Measurements from ENCODE around the gene FOXC1.

DNA sequence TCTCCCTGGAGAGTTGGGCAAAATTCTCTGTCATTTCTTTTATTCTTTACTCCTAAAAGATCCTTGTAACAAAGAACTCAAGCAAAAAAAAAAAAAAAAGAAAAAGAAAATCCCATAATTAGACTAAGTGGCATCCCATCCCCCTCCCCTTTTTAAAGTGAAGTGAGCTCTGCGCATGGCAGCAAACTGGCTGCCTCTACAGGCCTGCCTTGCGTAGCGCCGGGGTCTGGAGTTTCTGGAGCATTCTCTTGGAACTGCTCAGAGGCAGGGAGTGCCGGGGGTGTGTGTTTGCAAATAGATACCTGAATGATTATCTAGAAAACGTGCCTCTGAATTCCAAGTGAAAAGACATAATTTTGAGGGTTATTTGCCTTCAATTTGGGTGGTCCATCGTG lies 48.1 kb downstream of the FOXC1 start:
- TF ChIP-seq, protein P1, sequence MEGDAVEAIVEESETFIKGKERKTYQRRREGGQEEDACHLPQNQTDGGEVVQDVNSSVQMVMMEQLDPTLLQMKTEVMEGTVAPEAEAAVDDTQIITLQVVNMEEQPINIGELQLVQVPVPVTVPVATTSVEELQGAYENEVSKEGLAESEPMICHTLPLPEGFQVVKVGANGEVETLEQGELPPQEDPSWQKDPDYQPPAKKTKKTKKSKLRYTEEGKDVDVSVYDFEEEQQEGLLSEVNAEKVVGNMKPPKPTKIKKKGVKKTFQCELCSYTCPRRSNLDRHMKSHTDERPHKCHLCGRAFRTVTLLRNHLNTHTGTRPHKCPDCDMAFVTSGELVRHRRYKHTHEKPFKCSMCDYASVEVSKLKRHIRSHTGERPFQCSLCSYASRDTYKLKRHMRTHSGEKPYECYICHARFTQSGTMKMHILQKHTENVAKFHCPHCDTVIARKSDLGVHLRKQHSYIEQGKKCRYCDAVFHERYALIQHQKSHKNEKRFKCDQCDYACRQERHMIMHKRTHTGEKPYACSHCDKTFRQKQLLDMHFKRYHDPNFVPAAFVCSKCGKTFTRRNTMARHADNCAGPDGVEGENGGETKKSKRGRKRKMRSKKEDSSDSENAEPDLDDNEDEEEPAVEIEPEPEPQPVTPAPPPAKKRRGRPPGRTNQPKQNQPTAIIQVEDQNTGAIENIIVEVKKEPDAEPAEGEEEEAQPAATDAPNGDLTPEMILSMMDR (IDR thresholded peaks at IDR 0.05), result no peak
- no peak for TF ChIP-seq ZFX (IDR thresholded peaks at IDR 0.05; ENCODE audit: borderline replicate concordance)
